ENCODE data around the gene MTR.

The MTR gene

GRCh38 chr1:236916131-236916800 lies 121.2 kb downstream of the MTR start:
- Histone ChIP-seq H3K36me3 (no peaks in the 10 kb centered on the region), H3K27me3 (no peaks in the 10 kb centered on the region), H3K4me3 (ENCODE audit: low read depth in 1 of 2, low read length in 1 of 2) (no peak overlapping the region), H3K4me1 (ENCODE audit: control insufficient read depth in 1 of 2, insufficient read depth in 1 of 2, low read depth in 1 of 2, low read length in 1 of 2) (no peaks in the 10 kb centered on the region), H3K27ac (no peak overlapping the region), H3K9me3 (no peaks in the 10 kb centered on the region)
- TF ChIP-seq, protein P1, sequence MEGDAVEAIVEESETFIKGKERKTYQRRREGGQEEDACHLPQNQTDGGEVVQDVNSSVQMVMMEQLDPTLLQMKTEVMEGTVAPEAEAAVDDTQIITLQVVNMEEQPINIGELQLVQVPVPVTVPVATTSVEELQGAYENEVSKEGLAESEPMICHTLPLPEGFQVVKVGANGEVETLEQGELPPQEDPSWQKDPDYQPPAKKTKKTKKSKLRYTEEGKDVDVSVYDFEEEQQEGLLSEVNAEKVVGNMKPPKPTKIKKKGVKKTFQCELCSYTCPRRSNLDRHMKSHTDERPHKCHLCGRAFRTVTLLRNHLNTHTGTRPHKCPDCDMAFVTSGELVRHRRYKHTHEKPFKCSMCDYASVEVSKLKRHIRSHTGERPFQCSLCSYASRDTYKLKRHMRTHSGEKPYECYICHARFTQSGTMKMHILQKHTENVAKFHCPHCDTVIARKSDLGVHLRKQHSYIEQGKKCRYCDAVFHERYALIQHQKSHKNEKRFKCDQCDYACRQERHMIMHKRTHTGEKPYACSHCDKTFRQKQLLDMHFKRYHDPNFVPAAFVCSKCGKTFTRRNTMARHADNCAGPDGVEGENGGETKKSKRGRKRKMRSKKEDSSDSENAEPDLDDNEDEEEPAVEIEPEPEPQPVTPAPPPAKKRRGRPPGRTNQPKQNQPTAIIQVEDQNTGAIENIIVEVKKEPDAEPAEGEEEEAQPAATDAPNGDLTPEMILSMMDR (IDR thresholded peaks at IDR 0.05), result no peak

GRCh38 chr1:236917448-236917847 lies 122.4 kb downstream of the MTR start:
- TF ChIP-seq, protein P1 (IDR thresholded peaks at IDR 0.05), result no peak
- Histone ChIP-seq H3K4me1 (ENCODE audit: control insufficient read depth in 1 of 2, insufficient read depth in 1 of 2, low read depth in 1 of 2, low read length in 1 of 2) (no peaks in the 10 kb centered on the region), H3K9me3 (no peaks in the 10 kb centered on the region), H3K27ac (no peak overlapping the region), H3K27me3 (no peaks in the 10 kb centered on the region), H3K4me3 (ENCODE audit: low read depth in 1 of 2, low read length in 1 of 2) (no peak overlapping the region), H3K36me3 (no peaks in the 10 kb centered on the region)

GRCh38 chr1:236920286-236920894 lies 125.3 kb downstream of the MTR start:
- H3K4me1 ChIP-seq (ENCODE audit: control insufficient read depth in 1 of 2, insufficient read depth in 1 of 2, low read depth in 1 of 2, low read length in 1 of 2), result no peaks in the 10 kb centered on the region
- no peak overlapping the region for H3K4me3 ChIP-seq (ENCODE audit: low read depth in 1 of 2, low read length in 1 of 2)
- no peaks in the 10 kb centered on the region for H3K9me3 ChIP-seq
- no peaks in the 10 kb centered on the region for H3K36me3 ChIP-seq
- no peaks in the 10 kb centered on the region for H3K27me3 ChIP-seq
- TF ChIP-seq, protein P1 (IDR thresholded peaks at IDR 0.05), result no peak
- H3K27ac ChIP-seq, result no peak overlapping the region

DNA sequence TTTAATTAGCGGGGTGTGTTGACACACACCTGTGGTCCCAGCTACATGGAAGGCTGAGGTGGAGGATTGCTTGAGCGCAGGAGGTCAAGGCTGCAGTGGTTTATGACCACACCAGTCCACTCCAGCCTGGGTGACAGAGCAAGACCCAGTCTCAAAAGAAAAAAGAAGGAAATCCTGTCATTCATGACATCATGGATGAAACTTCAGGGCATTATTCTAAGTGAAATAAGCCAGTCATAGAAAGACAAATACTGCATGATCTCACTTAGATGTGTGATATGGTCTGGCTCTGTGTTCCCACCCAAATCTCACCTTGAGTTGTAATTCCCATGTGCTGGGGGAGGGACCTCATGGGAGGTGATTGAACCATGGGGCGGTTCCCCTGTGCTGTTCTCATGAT lies 126.5 kb downstream of the MTR start:
- no peak overlapping the region for H3K4me3 ChIP-seq (ENCODE audit: low read depth in 1 of 2, low read length in 1 of 2)
- no peaks in the 10 kb centered on the region for H3K9me3 ChIP-seq
- no peak overlapping the region for H3K27ac ChIP-seq
- TF ChIP-seq, protein P1 (IDR thresholded peaks at IDR 0.05), result no peak
- H3K27me3 ChIP-seq, result no peaks in the 10 kb centered on the region
- no peaks in the 10 kb centered on the region for H3K36me3 ChIP-seq
- no peaks in the 10 kb centered on the region for H3K4me1 ChIP-seq (ENCODE audit: control insufficient read depth in 1 of 2, insufficient read depth in 1 of 2, low read depth in 1 of 2, low read length in 1 of 2)

DNA sequence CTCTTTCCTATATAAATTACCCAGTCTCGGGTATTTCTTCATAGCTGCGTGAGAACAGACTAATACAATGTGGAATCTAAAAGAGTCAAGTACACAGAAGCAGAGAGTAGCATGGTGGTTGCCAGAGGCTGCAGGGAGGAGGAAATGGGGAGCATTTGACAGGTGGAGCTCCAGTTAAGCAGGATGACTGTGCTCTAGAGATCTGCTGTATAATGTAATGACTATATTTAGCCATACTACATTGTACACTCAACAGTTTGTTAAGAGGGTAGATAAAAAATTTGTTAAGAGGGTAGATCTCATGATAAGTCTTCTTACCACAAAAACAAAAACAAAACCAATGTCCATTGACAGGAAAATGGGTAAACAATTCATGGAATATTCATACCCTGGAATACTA lies 127.1 kb downstream of the MTR start:
- Histone ChIP-seq H3K4me1 (ENCODE audit: control insufficient read depth in 1 of 2, insufficient read depth in 1 of 2, low read depth in 1 of 2, low read length in 1 of 2) (no peaks in the 10 kb centered on the region), H3K4me3 (ENCODE audit: low read depth in 1 of 2, low read length in 1 of 2) (no peak overlapping the region), H3K27ac (no peak overlapping the region), H3K9me3 (no peaks in the 10 kb centered on the region), H3K36me3 (no peaks in the 10 kb centered on the region), H3K27me3 (no peaks in the 10 kb centered on the region)
- TF ChIP-seq, protein P1 (IDR thresholded peaks at IDR 0.05), result no peak

Data from neutrophil (primary cell).